Fibroblast of lung (primary cell): Measurements from ENCODE around the gene UBR4. TPM values are rescaled to one million over a fixed set of nuclear protein-coding genes. Genes with fewer than 3 reads are reported as not detected.

Source experiments
- DNase-seq, 2 donors: peaks; one replicate each; pipeline versions ENCODE4 v3.0.0 to v3.0.0-alpha.2; 2010; ENCODE audit warnings: low read depth in 2 of 2
- H2AFZ ChIP-seq: 2 replicates; pipeline ENCODE4 v1.5.1; 2012; ENCODE audit warnings: low read length, control low read depth, inconsistent platforms
- H3K27ac ChIP-seq: 2 replicates; pipeline ENCODE4 v1.5.1; 2011; ENCODE audit warnings: low read length, control low read depth; ENCODE audit not compliant: insufficient read depth
- H3K27me3 ChIP-seq: 2 replicates; pipeline ENCODE4 v1.5.1; 2011; ENCODE audit warnings: mild to moderate bottlenecking, low read length; ENCODE audit not compliant: control insufficient read depth, insufficient read depth
- H3K36me3 ChIP-seq: 2 replicates; pipeline ENCODE4 v1.5.1; 2011; ENCODE audit warnings: low read length; ENCODE audit not compliant: control insufficient read depth, insufficient read depth
- H3K4me1 ChIP-seq: 2 replicates; pipeline ENCODE4 v1.5.1; 2011; ENCODE audit warnings: low read length; ENCODE audit not compliant: control insufficient read depth, insufficient read depth; ENCODE audit errors: extremely low read depth
- H3K4me2 ChIP-seq: 2 replicates; pipeline ENCODE4 v1.5.1; 2011; ENCODE audit warnings: low read length, control low read depth; ENCODE audit not compliant: insufficient read depth; ENCODE audit errors: extremely low read depth
- H3K4me3 ChIP-seq, 4 experiments: fragments of 200-600 bp in 1 of 4; sonication (generic) in 1 of 4; replicated peaks in 1 of 4; 2 replicates each; pipeline ENCODE4 v1.5.1; 2011 to 2016; ENCODE audit warnings: low read length in 4 of 4, low read depth in 3 of 4, mild to moderate bottlenecking in 3 of 4, control low read depth in 2 of 4, inconsistent platforms in 1 of 4, mixed read lengths in 1 of 4; ENCODE audit not compliant: insufficient read depth in 1 of 4; ENCODE audit errors: control extremely low read depth in 1 of 4
- H3K79me2 ChIP-seq: 2 replicates; pipeline ENCODE4 v1.5.1; 2012; ENCODE audit warnings: mild to moderate bottlenecking, low read length, inconsistent platforms; ENCODE audit not compliant: control insufficient read depth, insufficient read depth
- H3K9ac ChIP-seq: 2 replicates; pipeline ENCODE4 v1.5.1; 2011; ENCODE audit warnings: mild to moderate bottlenecking, low read length, control low read depth; ENCODE audit not compliant: insufficient read depth
- H3K9me3 ChIP-seq: 2 replicates; pipeline ENCODE4 v1.5.1; 2012; ENCODE audit warnings: low read depth, low read length; ENCODE audit not compliant: control insufficient read depth, insufficient read depth
- H4K20me1 ChIP-seq: 2 replicates; pipeline ENCODE4 v1.5.1; 2011; ENCODE audit warnings: low read length; ENCODE audit not compliant: control insufficient read depth, insufficient read depth; ENCODE audit errors: extremely low read depth
- CTCF ChIP-seq, 2 donors: IDR thresholded peaks in 1 of 2; conservative IDR thresholded peaks in 1 of 2; 1 replicate in 1 of 2; 2 replicates in 1 of 2; pipeline ENCODE4 v1.5.1; 2011 to 2012; ENCODE audit warnings: low read length in 2 of 2, control low read depth in 1 of 2, inconsistent platforms in 1 of 2, low read depth in 1 of 2, mild to moderate bottlenecking in 1 of 2
- EZH2 ChIP-seq: IDR thresholded peaks from 2 replicates; pipeline ENCODE4 v1.5.1; 2012; ENCODE audit warnings: low read length, control low read depth, mild to moderate bottlenecking; ENCODE audit errors: missing control alignments
- polyA plus RNA-seq, 2 donors: library from polyadenylated mRNA; depleted of rRNA in 1 of 2; stranded (reverse) in 1 of 2; unstranded in 1 of 2; fragments of >200 nt; gene quantifications; 2 replicates each; pipeline ENCODE4 v1.2.1, GENCODE V29; 2011 to 2012; ENCODE audit warnings: missing spikeins in 1 of 2
- total RNA-seq: library from RNA; depleted of rRNA; stranded (reverse); fragments of >200 nt; gene quantifications from 2 replicates; pipeline ENCODE4 v1.2.1, GENCODE V29; 2014

UBR4 gene
- total and polyA plus RNA-seq, 2 donors (not counting 1 experiment from before 2014, with no cell fraction given) = 32.0 to 164 TPM

- no peak for TF ChIP-seq CTCF (conservative IDR thresholded peaks at IDR 0.05 in 1 of 2, IDR thresholded peaks at IDR 0.05 in 1 of 2; ENCODE audit: low read depth in 1 of 2, low read length in 2 of 2)
- TF ChIP-seq EZH2 = no peak
- Histone ChIP-seq H3K4me3 (no peak overlapping the region), H3K27me3 (peaks cover 37% of the 10 kb centered on the region), H3K27ac (no peak overlapping the region), H3K36me3 (no peaks in the 10 kb centered on the region), H3K9ac (no peak overlapping the region), H3K4me2 (no peak overlapping the region), H4K20me1 (no peaks in the 10 kb centered on the region), H3K9me3 (no peaks in the 10 kb centered on the region), H3K79me2 (no peaks in the 10 kb centered on the region), H2AFZ (no peak overlapping the region), H3K4me1 (no peaks in the 10 kb centered on the region)
- DNase-seq = no peak
These were observed 172.4 kb downstream of the UBR4 start for GRCh38 chr1:19037659-19038058.

GRCh38 chr1:19036813-19037605 is 173.1 kb downstream of the UBR4 start:
- Histone ChIP-seq H4K20me1 (no peaks in the 10 kb centered on the region), H3K4me1 (no peaks in the 10 kb centered on the region), H2AFZ (no peak overlapping the region), H3K36me3 (no peaks in the 10 kb centered on the region), H3K27ac (no peak overlapping the region), H3K4me2 (no peak overlapping the region), H3K79me2 (no peaks in the 10 kb centered on the region), H3K27me3 (peaks cover 33% of the 10 kb centered on the region), H3K9me3 (no peaks in the 10 kb centered on the region), H3K4me3 (no peak overlapping the region), H3K9ac (no peak overlapping the region)
- TF ChIP-seq CTCF (conservative IDR thresholded peaks at IDR 0.05 in 1 of 2, IDR thresholded peaks at IDR 0.05 in 1 of 2; ENCODE audit: low read depth in 1 of 2, low read length in 2 of 2) (no peak), EZH2 (no peak)
- no peak for DNase-seq

- no peak overlapping the region for H3K4me2 ChIP-seq
- DNase-seq = peak; percentile 7 to 34
- no peak overlapping the region for H2AFZ ChIP-seq
These were observed 173.8 kb downstream of the UBR4 start for GRCh38 chr1:19036041-19036812.

More at GRCh38 chr1:19036041-19036812, 173.8 kb downstream of the UBR4 start:
- Histone ChIP-seq H3K27ac (no peak overlapping the region), H3K9me3 (no peaks in the 10 kb centered on the region), H3K79me2 (no peaks in the 10 kb centered on the region), H4K20me1 (no peaks in the 10 kb centered on the region), H3K4me3 (no peak overlapping the region), H3K36me3 (no peaks in the 10 kb centered on the region), H3K4me1 (no peaks in the 10 kb centered on the region), H3K9ac (no peak overlapping the region), H3K27me3 (peaks cover 29% of the 10 kb centered on the region)
- no peak for TF ChIP-seq EZH2
- no peak for TF ChIP-seq CTCF (conservative IDR thresholded peaks at IDR 0.05 in 1 of 2, IDR thresholded peaks at IDR 0.05 in 1 of 2; ENCODE audit: low read depth in 1 of 2, low read length in 2 of 2)
